Thyroid gland (tissue), 4 donors: ENCODE results near the gene GSG1L.
"Not testable (repeated sequence)": the region's sequence is repeated elsewhere in the genome, so short reads cannot be mapped to it uniquely, and the experiment has no call there.

Experiments used
- CTCF ChIP-seq, 6 experiments: fragments of 200-600 bp in 3 of 6; fragments of 450-650 bp in 3 of 6; sonication (generic) in 3 of 6; IDR thresholded peaks; one replicate each; pipeline ENCODE4 v1.5.1; 2016 to 2019; ENCODE audit warnings: antibody characterized with exemption in 6 of 6, mild to moderate bottlenecking in 2 of 6, inconsistent platforms in 1 of 6, moderate library complexity in 1 of 6
- POLR2A ChIP-seq, 2 donors: fragments of 450-650 bp; IDR thresholded peaks; one replicate each; pipeline ENCODE4 v1.6.1; 2017; ENCODE audit warnings: antibody characterized with exemption in 2 of 2, mild to moderate bottlenecking in 2 of 2, moderate library complexity in 1 of 2

- TF ChIP-seq CTCF, POLR2A (IDR thresholded peaks at IDR 0.05): not testable (repeated sequence)
These were observed 320.5 kb downstream of the GSG1L start for GRCh38 chr16:27743001-27743400.
